Keratinocyte (primary cell): Measurements from ENCODE around the gene TMEM150B.

Experiments used
- CTCF ChIP-seq, 3 experiments: IDR thresholded peaks in 1 of 3; conservative IDR thresholded peaks in 1 of 3; optimal IDR thresholded peaks in 1 of 3; 2 replicates in 2 of 3; 3 replicates in 1 of 3; pipeline versions ENCODE3 to v1.5.1; 2011; ENCODE audit warnings: low read length in 3 of 3, mild to moderate bottlenecking in 3 of 3, moderate library complexity in 2 of 3, control low read depth in 1 of 3, inconsistent platforms in 1 of 3; ENCODE audit not compliant: insufficient read depth in 2 of 3; ENCODE audit errors: extremely low read depth in 1 of 3
- EZH2 ChIP-seq: IDR thresholded peaks from one replicate; pipeline ENCODE4 v1.6.1; 2012; ENCODE audit warnings: inconsistent platforms, mild to moderate bottlenecking, low read length, moderate library complexity

- no peak for TF ChIP-seq CTCF (optimal IDR thresholded peaks at IDR 0.05 in 1 of 3, IDR thresholded peaks at IDR 0.05 in 1 of 3, conservative IDR thresholded peaks at IDR 0.05 in 1 of 3; ENCODE audit: extremely low read depth in 1 of 3, insufficient read depth in 2 of 3, low read length in 3 of 3)
- no peak for TF ChIP-seq EZH2
Observed at GRCh38 chr19:55266404-55266803, 58.7 kb downstream of the TMEM150B start.
